Daoy (cell line): ENCODE data around the gene ACVRL1. TPM values are rescaled to one million over a fixed set of nuclear protein-coding genes. Genes with fewer than 3 reads are reported as not detected.

Experiments
- DNase-seq: peaks from one replicate; pipeline ENCODE4 v3.0.0-alpha.2; 2015; ENCODE audit warnings: low read depth
- total RNA-seq: library from RNA; depleted of rRNA; stranded (reverse); fragments of >200 nt; shearing (Covaris generic); gene quantifications from 2 replicates; pipeline ENCODE4 v1.2.3, GENCODE V29; 2014

ACVRL1 gene
- total RNA-seq, 1 experiment from 2014 or later = 2.9 TPM

DNA sequence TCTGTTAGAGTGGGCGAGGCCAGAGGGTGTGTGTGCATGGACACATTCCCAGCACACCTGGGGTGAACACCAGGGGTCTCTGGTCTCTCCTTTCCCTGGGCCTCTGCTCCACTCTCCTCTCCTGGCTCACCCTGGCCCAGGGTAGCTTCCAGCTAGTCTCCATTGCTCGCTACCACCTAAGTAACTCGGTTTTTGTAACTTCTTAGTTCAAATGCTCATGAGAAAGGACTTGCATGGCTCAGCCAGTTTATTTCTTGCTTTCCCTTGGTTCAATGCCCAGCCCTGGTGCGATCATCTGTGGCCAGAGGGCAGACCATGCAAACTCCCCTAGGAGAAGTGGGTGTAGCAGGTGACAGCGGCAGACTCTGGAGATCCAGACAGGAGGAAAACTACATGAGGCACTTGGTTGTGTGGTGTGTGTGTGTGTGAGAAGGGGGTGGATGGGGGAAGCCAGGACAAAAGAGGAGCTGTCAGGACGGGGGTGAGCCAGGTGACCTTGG, 35.2 kb downstream of the ACVRL1 start:
- DNase-seq = no peak

DNA sequence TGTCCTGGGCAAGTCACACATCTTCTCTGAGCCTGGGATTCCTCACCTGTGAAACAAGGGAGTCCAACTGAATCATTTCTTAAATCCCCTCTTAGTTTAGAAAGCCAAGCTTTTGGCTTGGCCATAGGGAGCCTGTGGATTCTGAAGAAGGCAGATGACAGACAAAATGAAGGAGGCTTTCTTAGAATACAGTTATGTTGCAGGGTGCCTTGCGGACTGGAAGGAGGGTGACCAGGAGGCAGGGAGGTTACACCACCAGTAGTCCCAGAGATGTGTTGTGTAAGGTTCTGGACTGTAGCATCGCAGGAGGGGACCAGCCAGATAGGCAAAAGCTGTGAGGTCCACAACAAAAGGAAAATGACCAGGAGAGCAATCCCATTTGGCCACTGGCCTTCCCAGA, 36.0 kb downstream of the ACVRL1 start:
- no peak for DNase-seq

DNA sequence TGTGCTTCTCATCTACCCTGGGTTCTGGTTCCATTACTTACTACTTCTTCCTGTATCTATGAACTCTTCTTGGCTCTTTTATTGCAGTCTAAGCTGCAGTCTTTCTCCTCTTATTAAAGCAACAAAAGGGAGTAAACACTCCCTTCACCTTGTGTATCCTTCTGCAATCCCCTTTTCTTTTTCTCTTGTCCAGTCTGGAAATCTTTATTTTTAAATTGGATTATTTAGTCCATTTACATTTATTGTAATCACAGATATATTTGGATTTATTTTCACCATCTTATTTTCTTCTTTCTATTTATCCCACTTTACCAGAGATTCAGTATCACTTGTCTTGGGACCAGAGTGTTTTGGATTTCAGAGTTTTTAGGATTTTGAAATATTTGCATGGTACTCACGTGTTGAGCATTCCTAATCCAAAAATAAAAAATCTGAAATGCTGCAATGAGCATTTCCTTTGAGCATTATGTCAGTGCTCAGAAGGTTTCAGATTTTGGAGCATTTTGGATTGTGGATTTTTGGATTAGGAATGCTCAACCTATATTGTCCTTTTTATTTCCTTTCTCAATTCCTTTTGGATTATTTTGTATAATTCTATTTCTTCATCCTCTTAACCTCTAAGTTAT, 37.4 kb downstream of the ACVRL1 start:
- no peak for DNase-seq

DNA sequence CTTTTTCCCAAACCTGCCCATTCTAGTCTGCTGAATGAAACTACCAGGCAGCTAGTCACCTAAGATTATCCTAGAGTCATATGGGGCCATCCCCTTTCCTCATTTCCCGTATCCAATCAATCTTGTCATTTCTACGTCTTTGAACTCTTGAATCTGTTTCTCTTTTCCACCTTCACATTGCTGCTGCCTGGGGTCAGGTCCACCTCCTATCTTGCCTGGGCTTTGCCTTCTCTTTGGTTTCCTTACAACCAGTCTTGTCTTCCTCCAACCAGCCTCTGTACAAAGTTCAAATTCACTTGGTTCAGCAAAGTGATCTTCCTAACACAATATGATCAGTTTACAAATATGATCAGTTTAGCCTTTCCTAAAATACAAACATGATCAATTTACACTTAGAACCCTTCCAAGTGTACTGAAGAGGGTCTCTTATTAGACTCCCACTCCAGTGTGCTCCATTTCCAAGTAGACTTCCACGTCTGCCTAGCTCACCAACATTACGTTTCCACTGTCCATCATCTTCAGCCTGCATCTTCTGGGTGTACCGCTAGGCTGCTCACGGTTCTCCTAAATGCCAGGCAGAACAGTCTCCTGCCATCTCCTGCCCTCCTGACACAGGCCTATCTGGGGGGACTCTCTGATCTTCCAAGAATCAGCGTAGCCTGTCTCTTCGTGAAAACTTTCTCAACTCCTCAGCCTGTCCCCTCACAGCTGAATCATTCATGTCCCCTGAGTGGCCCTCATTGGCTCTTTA, 40.1 kb downstream of the ACVRL1 start:
- DNase-seq = no peak

DNA sequence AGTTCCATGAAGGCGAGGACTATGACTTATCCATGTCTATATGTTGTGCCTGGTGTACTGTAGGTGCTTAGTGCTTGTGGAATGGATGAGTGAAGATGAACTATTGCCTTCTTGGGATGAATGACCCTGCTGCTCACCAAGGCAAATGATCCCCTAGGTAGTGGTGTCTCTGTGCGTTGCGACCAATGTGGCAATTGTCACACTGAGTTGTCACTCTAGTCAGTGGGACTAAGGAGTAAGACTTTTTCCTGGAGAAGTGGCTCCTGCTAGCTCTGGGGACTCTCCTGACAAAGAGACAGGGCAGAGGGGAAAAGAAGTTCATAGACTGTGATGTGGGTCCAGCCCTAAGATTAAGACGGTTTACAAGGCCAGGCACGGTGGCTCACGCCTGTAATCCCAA, 40.8 kb downstream of the ACVRL1 start:
- no peak for DNase-seq

DNA sequence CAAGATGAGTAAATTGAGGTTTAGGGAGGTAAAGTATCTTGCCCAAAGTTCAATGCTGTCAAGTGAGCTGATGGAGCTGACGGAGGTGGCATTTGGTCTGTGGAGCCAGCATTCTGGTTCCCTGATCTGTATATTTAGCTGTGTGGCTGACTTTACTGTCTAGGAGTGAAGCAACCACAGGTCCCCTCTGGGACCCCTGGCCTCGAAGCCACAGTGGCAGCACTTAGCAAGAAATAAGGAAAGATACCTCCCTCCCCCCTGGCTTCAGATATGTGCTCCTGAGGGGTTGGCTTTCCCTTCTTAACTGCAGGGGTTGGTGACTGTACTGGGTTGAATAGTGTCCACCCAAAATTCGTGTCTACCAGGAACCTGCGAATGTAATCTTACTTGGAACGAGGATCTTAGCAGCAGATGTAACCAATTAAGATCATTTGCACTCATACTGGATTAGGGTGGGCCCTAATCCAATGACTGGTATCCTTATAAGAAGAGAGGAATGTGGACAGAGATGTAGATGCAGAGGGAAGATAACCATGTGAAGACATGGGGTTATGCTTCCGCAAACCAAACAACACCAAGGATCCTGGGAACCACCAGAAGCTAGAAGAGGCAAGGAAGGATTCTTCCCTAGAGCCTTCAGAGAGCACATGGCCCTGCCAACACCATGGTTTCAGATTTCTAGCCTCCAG, 42.2 kb downstream of the ACVRL1 start:
- DNase-seq = no peak

DNA sequence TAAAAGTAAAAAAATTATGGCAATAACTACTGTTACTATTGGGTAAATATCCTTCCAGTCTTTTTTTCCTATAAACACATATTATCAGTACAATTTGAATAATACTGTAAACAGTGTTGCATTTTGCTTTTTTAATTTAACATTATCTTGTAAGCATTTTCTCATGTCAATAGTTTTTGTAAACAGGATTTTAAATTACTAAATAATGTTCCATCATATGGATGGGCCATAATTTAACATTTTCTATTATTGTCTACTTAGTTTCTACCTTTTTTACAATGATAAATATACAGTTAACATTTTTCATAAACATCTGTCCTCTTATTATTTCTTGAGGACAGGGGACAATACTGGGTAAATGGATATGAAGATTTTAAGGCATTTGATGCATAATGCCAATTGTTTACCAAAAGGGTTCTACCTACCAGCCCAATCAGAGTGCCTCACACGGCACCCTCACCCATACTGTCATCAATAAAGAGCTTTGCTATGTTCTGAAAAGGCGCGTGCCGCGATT, 43.4 kb downstream of the ACVRL1 start:
- DNase-seq = no peak

DNA sequence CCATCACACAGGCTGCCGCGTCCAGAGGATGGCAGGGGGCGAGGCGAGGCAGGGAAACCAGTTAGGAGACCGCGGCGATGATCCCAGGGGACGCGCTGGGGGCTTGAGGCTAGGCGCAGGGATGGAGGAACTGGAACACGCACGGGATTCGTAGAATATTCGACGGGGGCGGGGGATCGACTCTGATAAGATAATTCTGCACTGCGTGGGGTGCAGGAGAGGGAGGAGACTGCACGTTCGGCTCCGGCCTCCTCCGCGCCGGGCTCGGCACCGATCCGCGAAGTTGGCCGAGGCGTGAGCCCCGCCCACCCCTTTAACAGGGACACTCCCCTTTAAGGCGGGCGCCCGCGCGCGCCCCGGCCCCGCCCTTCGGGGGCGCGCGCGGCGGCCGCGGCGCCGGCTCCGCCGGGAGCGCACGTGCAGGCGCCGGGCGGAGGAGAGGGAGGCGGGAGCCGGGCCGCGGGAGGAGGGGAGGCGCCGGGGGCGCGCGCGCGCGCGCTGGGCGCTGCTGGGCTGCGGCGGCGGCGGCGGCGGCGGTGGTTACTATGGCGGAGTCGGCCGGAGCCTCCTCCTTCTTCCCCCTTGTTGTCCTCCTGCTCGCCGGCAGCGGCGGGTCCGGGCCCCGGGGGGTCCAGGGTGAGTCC, 44.0 kb downstream of the ACVRL1 start, which contains the start of gene ACVR1B:
Gene ACVR1B, plus strand, starts transcription at position 501 of the 644 bp plus-strand sequence. Its CDS starts 45 bp downstream, at position 546.
- peak; percentile 93 for DNase-seq

DNA sequence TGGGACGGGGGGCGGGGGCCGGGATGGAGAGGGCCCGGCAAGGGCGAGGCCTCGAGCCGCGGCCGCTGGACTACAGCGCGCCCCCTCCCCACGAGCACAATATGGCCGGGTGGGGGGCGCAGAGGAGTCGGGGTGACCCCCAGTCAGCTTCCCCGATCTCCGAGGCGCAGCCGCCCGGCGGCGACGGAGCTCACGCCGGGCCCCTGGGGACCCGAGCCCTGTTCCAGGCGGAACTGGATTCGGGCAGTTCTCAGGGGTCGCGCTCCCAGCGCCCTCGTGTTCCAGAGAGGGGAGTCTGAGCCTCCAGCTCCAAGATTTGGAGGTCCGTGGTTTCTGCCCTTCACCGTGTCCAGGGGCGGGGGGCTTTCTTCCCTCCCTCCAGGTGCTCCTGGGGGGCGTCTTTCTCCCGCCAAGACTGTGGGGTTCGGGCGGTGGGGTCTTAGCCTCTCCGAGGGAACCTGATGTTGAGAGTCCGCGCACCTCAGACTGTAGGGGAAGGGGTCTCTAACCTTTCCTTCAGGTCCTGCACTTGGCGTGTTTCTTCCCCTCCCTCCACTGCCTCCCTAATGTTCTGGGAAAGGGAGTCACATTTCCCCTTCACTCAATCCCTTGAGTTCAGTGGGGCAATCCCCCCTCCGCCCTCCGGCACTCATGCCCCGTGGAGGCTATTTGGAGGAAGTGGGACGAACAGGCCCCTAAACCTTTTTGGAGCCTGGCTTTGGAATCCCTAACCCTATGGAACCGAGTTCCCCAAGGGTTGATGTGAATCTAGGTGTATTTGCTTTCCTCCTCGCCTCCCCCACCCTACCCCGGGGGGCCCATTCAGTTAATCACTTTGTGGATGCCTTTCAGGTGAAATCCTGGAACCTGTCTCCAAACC, 44.8 kb downstream of the ACVRL1 start:
- peak; percentile 17 for DNase-seq

DNA sequence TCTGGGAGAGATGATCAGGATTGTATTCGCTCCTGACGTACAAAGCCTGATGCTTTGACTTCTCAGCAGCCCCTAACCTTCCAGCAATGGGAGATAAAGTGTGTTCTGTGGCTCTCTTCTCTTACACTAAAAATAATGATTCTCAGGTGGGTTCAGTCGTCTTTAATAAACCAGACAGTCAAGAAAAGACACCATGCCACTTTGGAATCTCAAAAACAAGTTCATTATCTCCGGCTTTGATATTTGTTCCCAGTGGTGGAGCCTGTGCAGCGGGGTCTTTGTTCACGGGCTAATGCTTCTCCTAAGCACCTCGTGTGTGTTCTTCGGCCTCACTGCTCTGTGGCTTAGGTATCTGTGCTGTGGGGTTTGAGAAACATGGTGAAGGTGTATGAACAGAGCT, 45.8 kb downstream of the ACVRL1 start:
- DNase-seq = no peak

DNA sequence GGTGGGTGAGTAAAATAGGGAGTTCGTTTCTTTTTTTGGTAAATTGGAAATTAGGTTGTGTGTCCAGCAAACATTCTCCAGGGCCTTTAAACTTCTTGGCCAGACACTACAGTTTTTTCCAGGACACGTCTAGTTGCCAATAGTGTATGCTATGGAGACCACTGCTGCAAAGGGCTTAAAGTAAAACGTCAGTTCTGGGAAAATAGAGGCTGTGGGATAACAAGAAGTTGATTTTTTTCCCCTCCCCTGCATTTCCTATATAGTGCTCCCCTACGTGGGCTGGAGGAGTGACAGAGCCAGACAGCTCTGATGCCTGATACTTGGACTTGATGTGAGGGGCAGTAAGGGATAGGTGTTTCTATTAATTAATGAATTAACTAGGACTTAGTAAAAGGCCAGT, 46.6 kb downstream of the ACVRL1 start:
- DNase-seq = no peak

DNA sequence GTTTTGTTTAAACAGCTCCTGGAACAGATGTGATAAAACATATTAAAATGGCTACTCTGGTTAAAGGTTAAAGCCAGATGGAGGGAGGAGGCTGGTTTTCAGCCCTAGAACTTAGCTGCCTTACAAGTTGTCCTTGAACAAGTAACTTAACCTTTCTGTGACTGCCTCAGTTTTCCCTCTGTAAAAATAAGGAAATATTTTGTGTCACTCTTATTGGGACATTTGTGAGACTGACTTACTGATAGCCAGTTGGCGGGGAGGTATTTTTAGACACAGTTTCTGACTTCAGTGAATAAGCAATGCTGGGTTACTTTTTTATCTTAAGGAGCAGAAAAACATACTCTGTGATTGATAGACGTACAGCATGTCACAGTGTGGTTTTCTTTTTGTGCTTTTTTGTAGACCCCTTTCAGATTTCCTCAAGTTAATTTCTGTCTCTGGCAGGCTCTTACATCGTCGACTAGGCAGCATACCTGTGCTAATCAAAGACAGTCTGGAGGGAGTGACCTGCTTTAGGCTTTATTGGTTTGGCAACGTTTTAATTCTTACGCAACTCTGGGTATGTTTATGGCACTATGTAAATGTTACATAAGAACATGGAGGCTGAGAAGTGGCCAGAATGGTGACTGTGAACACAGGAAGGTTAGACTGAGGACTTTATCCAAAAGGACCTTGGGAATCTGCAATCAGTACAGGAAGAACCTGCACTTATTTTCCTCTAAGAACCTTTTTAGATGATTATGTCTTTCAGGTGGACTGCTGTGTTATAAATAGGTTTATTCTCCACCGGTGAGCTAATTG, 47.5 kb downstream of the ACVRL1 start:
- DNase-seq = no peak

DNA sequence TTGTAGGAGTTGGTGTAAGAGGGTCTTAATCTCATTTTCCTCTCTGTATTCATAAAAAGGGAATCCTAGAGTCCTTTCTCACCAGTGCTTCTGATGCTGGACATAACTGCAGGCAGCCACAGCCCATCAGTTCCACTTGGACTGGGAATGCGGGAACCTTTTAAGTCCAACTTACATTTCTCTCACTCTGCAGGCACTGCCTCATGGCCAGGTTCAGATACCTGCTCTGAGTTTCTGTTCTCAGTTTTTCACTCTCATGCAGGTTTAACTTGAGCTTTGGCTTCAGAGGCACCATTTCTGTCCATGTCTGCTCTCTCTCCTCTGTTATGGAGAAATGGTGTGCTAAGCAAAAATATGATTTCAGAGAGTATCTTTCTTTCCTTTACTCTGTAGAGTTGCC, 48.4 kb downstream of the ACVRL1 start:
- no peak for DNase-seq

DNA sequence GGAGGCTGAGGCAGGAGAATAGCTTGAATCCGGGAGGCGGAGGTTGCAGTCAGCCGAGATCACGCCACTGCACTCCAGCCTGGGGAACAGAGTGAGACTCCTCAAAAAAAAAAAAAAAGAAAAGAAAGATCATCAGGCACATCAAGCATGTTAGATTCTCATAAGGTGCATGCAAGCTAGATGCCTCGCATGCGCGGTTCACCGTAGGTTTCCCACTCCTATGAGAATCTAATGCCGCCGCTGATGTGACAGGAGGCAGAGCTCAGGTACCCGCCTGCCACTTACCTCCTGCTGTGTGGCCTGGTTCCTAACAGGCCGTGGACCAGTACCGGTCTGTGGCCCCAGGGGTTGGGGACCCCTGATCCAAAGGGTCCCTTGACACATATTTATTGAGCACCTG, 51.2 kb downstream of the ACVRL1 start:
- no peak for DNase-seq

DNA sequence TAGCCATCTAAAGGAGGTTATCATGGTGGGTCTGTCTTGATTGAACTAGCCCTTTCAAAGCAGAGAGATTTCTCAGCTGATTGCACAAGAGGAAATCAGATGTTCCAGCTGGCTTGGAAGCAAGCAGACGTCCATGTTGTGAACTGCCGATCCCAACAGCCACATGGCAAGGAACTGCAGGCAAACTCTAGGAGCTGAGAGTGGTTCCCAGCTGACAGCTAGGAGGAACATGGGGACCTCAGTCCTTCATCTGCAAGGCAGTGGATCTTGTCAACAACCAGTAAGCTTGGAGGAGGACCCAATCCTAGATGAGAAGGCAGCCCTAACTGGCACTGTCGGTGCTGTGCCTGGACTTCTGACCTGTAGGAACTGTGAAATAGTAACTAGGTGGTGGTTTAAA, 51.9 kb downstream of the ACVRL1 start:
- no peak for DNase-seq

DNA sequence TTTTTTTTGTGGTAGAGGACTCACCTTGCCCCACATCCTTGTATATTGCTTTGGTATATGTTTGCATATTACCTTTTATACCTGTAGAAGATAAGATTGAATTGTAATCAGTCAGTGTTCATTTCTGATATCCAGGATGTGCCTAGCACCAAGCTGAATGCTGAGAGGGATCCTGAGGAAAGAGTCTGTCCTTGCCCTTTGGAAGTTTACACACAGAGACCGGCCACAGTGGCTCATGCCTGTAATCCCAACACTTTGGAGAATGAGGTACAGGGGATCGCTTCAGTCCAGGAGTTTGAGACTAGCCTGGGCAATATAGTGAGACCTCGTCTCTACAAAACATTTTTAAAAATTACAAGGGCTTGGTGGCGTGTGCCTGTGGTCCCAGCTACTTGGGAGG, 52.6 kb downstream of the ACVRL1 start:
- no peak for DNase-seq

DNA sequence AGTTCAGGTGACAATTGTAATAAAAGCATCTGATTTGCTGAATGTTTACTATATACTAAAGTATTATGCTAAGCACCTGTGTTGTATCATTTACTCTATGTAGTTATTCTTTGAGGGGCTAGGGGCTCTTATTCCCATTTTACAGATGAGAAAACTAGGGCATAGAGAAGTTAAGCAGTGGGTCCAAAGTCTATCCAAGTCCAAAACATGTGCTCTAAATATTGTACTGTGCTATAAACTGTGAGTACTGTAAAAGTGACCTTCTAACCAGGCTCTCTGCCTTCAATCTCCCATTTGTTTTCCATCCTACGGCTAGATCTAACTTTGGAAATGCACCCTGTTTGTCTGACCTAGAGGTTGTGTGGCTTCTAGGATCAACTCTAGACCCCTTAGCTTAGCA, 53.2 kb downstream of the ACVRL1 start:
- no peak for DNase-seq

DNA sequence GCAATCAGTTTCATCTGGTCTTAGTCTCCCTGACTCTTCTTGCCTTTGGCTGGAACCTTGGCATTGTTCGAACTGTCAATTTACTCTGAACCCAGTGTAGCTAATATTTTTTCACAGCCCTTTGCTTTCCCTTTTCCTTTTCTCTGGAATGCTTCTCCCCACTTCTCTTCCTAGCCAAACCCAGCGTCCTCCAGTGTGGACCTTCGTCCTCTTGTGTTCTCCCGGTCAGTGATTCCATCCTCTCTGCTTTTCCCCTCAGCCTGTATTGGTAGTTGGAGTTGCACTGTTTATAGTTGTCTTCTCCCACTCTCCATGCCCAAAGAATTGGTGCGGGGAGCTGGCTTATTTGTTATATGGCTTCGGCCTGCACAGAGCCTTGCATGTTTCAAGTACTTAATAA, 53.6 kb downstream of the ACVRL1 start:
- DNase-seq = no peak

DNA sequence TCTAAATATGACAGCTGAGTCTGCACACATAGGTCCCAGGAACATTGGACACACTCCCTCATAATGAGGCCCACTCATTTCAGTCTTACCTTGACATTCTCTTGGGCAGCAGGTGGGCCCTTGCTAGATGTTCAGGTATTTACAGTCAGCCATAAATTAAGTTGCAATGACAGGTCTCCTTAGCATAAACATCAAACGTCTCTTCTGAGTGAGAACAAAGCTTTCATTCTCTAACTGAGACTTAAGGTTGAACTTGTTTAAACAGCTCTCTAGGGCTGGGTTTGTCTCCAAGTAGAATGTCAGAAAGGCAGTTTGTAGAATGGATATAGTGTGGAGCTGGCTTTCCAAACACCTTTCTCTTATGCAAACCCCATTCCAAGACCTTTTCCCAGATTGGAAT, 54.5 kb downstream of the ACVRL1 start:
- no peak for DNase-seq

DNA sequence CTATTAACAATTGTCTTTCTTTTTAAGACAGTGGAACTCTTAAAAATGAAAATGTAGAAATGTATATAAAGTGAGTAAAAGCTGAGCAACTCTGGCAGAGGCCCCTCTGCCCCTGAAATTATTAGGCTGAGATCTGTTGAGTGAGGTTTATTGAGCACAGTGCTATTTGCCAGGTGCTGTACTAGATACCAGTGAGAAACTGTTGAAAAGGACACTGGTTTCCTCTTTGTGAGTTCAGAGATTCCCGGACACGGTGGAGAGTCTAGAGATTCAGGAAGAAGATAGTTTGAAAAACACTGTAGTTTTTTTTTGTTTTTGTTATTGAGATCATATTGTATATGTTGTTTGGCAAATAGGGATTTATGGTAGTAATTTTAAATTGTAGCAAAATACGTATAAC, 55.4 kb downstream of the ACVRL1 start:
- no peak for DNase-seq
